NCI-H1694 treated with DMSO at 0.1 percent for 48 hours (cell line): Measurements from ENCODE around the gene TNPO1.
A peak's percentile ranks its signal among the peaks of the same experiment; 100 is the strongest.
"Not testable (repeated sequence)": the region's sequence is repeated elsewhere in the genome, so short reads cannot be mapped to it uniquely, and the experiment has no call there.

ENCODE experiments used
- DNase-seq: peaks from one replicate; lab custom pipeline; 2025; lab: John Stamatoyannopoulos, UW

TNPO1 gene

DNA sequence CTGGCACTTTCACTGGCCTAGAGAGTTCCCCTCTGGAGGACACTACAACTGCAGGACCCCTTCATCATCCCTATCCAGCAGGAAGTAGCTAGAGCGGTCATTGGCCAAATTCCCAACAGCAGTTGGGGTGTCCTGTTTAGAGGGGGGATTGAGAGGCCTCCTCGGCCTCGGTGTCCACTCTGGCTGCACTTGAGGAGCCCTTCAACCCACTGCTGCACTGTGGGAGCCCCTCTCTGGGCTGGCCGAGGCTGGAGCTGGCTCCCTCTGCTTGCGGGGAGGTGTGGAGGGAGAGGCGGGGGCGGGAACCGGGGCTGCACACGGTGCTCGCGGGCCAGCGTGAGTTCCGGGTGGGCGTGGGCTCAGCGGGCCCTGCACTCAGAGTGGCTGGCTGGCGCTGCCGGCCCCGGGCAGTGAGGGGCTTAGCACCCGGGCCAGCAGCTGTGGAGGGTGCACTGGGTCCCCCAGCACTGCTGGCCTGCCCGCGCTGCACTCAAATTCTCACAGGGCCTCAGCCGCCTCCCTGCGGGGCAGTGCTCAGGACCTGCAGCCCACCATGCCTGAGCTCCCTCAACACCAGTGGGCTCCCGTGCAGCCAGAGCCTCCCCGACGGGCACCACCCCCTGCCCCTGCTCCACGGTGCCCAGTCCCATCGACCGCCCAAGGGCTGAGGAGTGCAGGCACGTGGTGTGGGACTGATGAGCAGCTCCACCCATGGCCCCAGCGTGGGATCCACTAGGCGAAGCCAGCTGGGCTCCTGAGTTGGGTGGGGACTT lies 118.7 kb downstream of the TNPO1 start:
- DNase-seq, result not testable (repeated sequence)

DNA sequence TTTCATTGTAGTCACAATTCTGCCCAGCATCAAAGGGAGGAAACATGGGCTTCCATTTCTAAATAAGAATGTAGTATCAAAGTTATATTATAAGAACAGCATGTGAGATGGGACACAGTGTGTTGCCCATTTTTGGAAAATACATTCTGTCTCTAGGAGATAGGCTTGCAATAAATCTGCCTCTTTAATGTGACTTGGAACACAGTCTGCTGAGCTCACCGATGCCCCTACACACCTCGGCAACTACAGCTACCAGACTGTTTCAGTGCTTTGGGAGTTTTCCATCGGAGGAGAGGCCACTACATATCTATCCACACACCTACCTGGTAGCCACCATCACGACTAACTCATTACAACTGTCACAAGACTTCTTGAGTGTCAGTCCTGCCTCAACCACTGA lies 120.4 kb downstream of the TNPO1 start:
- DNase-seq, result no peak

DNA sequence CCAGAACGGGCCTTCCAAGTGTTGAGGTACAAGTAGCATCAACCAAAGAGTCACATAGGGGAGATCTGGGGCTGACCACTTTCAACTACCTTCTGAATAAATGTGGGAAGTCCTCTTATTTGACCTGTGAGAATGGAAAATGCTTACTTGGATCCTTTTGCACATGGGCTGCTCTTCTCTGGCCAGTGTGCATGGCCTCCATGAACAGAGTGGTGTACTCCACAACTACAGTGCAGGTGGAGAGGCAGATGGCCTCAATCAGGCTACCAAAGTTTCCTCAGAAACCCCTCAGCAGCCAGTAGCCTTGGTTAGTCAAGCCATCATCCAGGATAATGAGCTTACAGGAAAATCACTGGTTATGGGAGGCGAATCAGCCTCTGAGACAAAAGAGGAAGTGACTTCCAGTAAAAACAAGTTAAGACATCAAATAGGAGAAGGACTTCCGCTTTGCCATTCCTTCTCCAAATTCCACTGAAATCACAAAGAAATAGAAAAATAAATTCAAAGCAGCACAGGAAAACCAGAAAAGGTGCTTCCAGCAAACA lies 121.1 kb downstream of the TNPO1 start:
- DNase-seq, result no peak

DNA sequence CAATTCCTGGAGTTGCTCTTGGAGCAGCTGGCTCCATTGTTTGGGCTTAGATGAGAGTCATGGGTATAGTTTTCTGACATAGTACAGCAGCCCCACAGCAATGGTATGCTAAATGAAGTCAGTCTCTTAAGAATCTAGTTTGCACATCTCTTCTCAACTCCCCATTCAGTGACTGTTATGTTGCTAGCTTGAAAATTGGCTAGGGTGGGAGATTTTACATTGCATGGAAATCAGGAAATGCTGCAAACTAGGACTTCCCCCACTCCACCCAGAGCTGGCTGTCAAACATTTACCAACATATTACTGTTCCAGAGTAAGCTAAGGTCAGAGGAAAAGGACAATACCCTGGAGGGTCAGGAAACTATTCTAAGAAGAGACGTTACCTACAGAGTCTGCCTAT lies 121.7 kb downstream of the TNPO1 start:
- DNase-seq, result no peak

DNA sequence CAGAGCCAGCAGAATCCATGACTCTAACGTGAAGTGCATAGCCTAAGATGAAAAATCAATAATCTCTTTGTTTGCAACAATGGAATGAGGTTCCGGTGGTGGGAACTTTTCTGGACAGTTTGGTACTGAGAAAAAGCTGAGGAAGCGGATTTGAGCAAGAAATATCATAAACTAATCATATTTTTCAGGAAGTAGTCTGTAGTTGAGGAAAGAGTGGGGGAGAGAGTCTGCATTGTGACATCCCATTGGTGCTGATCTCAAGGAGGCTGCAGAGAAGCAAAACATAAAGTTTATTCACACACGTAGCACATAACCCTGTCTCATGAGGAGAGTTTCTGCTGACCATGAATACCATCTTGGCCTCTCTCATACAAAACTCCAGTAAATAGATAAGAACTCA lies 123.6 kb downstream of the TNPO1 start:
- DNase-seq, result no peak

DNA sequence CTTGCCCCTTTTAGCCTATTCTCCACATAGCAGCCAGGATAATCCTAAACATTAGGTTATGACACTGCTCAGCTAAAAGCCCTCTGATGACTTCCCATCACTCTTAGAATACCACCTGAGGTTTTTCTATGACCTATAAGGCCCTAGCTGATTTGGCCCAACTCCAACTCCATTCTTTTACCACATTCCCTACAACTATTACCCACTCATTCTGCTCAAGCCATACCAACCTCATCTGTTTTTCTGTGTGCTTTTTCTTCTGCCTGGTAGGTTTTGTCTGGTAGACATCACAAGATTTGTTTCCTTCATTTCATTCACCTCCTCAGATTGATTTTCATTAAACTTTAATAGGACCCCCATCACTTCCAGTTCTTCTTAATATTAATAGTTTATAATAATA lies 126.8 kb downstream of the TNPO1 start:
- no peak for DNase-seq

DNA sequence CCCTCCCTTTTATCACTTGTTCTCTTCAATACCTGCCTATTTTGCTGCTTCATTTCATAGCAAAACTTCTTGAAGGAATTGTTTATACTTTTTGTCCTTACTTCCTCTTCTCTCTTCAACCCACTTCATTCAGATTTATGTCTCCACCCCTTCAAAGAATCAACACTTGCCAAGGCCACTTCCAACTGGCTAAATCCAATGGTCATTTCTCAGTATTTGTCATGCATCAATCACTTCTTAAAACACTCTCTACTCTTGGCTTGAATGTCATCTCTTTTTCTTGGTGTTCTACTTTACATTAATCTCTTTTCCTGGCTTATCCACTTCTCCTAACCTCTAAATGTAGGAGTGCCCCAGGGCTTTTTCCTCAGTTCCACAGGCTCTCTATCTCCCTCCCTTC lies 131.0 kb downstream of the TNPO1 start:
- no peak for DNase-seq

DNA sequence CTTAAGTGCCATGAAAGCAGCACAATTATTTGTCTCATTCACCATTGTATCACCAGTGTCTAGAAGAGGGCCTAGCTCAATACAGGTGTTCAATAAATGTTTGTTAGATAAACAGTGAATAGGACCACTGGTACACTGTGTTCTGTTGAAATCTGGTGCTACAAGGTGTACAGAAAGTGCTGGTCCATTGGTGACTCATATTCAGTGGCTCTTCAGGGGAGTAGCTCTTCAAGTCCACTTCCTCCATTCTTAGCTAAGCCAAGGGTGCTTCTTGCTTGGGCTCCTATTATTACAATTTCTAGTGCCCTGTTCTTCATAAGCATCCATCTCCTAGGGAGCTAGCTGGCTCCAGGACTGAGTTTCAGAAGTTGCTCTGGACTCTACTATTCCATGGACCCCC lies 133.0 kb downstream of the TNPO1 start:
- DNase-seq, result no peak

DNA sequence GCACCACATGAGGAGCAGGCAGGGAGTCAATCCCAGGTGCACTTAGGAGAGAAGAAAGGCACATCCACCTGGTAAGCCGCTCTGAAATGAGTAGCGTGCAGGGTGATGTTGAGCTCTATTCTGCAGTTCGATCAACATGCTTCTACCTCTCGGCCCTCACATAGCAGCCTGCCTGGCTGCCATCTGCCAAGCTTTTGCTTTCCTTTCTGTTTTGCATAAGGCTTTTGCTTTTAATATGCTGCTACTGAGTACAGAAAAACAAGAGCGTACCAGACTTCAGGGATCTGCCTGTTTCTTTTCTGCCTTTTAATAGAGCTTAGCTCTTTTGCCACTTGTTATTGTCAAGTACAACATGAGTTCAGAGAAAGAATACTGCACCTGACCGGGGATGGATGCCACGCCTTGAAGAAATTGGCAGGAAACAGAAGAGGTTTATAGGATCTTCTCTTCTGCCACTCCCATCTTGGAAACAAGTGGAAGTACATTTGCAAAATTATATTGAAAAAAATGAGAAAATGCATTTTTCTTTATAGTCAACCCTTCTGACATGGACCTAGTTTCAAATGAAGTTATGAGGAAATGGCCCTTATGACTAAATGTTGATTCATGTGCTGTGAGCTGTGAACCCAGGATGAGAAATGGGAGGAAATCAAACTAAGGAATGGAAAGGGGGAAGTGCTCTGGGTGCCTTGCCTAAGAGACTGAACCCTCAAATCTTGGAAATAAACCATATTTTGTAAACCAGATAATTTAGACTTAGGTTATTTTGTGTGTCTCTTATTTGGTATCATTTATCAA lies 135.4 kb downstream of the TNPO1 start:
- no peak for DNase-seq

DNA sequence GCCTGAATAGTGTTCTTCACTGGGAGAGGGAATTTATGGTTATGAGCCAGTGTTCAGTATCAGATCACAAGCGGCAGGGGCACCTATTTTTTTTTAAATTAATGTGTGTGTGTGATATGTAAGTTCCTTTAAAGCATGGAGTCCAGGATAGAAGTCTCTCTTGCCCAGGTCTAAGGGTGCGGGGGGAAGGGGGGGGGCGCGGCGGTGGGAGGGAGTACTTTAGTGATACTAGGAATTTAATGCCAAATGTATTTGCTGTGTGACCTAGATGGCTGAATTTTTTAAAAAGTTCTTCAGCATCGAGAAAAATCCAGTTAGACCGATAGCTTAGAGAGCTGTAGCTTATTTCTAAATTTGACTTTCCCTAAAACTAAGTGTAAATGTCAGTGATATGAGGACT lies 137.9 kb downstream of the TNPO1 start:
- no peak for DNase-seq

DNA sequence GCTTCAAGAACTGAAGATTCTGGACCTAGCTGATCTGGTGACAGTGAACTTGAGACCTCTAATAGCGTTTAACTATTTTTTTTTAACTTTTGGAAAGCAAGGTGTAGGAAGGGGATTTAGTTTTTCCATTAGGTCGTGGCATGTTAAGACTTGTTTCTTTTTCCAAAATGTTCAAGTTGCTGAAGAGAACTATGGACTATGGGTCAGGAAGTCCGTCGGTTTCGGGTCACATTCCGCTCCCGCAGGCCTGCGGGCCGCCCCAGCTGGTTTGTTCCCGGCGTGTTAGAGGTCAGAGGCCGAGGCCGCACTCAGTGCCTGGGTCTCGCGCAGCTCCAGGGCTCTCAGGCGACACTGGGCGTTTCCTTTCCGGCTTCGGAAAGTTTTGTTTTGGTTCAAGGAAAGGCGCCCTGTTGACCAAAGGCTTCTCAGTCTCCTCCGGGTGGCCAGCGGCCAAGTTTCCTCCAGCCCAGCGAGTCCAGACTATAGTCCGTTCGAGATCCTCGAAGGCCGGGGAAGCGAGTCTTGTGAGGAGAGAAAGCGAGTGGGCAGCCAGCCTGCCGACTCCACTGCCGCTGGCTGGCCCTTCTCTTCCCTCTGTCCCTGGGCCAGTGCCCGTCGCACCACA lies 138.8 kb downstream of the TNPO1 start:
- no peak for DNase-seq

DNA sequence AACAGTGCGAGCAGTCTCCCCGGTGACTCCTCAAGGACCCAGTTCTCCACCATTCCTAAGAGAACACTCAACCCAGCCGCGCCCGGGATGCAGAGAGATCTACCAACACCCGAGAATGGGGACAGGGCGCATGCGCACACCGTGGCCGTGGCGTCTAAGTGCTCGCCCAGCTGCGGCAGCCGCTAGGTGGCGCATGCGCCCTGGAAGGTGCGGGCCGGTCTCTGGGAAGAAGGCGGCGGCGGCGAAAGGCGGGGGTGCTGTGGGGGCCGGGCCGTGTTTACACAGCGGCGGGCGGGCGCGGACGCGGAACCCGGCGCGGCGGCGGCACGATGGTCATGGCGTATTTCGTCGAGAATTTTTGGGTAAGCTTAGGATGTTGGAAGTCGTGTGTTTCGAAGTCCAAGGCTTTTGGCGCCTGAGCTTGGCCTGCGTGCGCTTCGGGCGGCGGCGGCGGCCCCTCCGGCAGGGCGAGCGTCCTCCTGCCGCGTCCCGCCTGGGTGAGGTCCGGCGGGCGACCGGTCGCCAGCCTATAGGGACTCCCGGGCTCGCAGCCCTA lies 139.4 kb downstream of the TNPO1 start, which contains the start of gene FCHO2:
TSS of gene FCHO2 (plus strand) at position 274 of the 556 bp plus-strand sequence. CDS start at position 330, 56 bp downstream.
- peak; percentile 73 for DNase-seq

DNA sequence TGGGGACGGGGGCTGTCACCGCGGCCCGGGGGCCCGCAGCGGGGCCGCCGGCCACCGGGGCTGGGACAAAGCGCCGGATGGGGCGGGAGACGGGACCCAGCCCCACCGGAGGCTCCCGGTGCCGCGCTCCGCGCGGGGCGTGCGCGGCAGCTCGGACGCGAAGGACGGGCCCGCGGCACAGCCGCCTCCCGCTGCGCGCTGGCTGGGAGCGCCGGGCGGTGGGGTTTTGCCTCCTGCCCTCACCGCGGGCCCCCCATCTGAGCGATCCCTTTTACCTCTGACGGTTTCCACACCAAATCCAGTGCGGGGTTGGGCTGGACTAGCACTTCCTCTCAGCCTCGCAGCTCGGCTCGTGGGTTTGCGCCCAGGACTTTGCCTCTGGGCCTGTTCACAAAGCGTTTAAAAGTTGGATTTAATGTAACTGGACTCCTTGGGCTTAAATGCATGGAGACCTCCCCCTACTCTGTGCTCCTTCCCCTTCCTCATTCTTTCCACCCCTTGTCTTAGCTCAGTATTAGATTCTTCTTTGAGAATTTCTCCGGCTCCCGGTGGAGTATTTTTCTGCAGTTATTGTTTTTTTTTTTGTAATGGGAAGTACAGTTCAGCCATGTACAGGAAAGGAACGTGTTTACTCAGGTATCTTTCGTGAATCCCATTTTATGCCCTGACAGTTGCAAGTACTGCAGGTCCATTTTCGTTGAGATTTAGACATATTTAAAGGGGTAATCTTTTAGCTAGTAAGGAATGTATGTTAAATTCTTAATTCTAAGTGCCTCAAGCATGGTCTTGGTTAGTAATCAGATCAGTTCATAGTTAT lies 140.1 kb downstream of the TNPO1 start:
- DNase-seq, result peak; percentile 16

DNA sequence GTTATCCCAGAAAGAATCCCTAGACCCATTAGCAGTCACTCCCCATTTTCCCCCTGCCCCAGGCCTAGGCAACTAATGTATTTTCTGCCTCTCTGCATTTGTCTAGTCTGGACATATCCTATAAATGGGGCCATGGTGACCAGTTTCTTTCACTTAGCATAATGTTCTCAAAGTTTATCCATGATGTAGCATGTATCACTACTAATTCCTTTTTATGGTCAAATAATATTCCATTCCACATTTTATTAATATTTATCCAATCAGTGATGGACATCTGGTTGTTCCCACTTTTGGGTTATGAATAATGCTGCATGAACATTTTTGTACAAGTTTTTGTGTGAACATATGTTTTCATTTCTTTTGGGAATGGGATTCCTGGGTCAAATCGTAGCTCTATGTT lies 140.9 kb downstream of the TNPO1 start:
- no peak for DNase-seq

DNA sequence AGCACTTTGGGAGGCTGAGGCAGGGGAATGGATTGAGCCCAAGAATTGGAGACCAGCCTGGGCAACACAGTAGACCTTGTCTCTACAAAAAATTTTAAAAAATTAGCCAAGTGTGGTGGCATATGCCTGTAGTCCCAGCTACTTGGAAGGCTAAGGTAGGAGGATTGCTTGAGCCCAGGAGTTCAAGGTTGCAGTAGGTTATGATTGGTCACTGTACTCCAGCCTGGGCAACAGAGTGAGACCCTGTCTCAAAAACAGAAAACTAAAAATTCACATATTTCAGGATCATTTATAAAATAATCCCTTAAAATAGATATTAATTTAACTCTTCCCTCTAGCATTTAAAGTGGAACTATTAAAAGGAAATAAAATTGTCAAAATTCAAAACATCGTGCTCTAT lies 142.8 kb downstream of the TNPO1 start:
- DNase-seq, result no peak
